Bronchial epithelial cell (primary cell): ENCODE measurements around the gene BRD2. TPM values are rescaled to one million over a fixed set of nuclear protein-coding genes. Genes with fewer than 3 reads are reported as not detected.
A peak's percentile ranks its signal among the peaks of the same experiment; 100 is the strongest.

Source experiments
- DNase-seq: peaks from one replicate; pipeline ENCODE4 v3.0.0-alpha.2; 2010; ENCODE audit warnings: low read depth
- FAIRE-seq: peaks from 2 replicates; lab custom pipeline; 2011; peaks lifted over from hg19 to GRCh38; lab: Jason Lieb, UNC
- H3K27me3 ChIP-seq: 2 replicates; pipeline ENCODE4 v1.5.1; 2011; ENCODE audit warnings: low read length; ENCODE audit not compliant: control insufficient read depth, insufficient read depth
- H3K36me3 ChIP-seq: 2 replicates; pipeline ENCODE4 v1.5.1; 2011; ENCODE audit warnings: low read length; ENCODE audit not compliant: control insufficient read depth, insufficient read depth
- H3K4me3 ChIP-seq: 2 replicates; pipeline ENCODE4 v1.5.1; 2011; ENCODE audit warnings: mild to moderate bottlenecking, low read depth, low read length, control low read depth
- total RNA-seq: library from RNA; depleted of rRNA; stranded (reverse); fragments of >200 nt; gene quantifications from 2 replicates; pipeline ENCODE4 v1.2.1, GENCODE V29; 2014
- TF ChIP-seq, protein P1 (sequence below): IDR thresholded peaks from 2 replicates; pipeline ENCODE4 v1.5.1; 2011; ENCODE audit warnings: mild to moderate bottlenecking, moderate library complexity, low read length, control low read depth, inconsistent platforms; ENCODE audit not compliant: insufficient read depth, severe bottlenecking

The BRD2 gene
- total RNA-seq, 1 donor from 2014 or later, result 57.1 TPM

DNA sequence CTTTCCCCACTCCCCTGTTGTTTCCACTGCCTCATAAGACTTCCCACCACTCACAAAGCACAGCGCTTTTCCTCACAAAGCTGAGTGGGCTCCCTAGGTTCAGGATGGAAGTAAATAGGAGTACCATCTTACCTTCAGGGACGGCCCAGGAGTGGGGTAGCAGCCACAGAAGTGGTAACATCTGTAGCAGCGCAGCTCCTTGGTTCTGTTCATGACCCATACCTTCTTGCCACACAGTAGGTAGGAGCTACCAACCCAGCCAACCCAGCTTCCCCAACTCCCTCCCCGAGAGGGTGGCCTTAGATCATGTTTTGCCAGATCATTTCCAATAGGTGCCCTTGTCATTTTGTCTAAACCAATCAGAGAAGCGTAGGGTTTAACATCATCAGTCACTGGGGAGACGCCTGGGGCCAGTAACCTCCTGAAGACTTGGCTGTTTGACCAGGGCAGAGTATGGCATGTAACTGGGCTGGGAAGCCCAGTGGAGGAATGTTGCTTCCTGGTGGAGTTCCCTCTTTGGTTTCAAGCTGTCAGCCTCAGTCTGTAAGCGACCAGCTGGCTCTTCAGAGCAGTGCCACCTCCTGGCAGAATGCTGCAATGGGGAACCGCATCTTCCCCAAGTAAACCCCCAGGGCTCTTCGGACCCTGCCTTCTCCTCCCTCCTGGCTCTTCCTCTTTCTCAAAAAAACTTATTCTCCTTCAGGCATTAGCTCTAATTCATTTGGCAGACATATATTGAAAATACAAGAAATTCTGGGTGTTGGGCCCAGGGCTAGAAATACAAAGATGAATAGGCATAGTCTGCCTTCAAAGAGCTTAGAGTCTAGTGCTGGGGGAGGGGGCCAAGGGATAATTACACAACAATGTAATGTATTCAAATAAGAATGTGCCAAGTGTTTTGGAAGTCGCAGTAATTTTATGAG, 15.3 kb upstream of the BRD2 start, which contains the start of gene HLA-DMA:
Gene HLA-DMA, minus strand, starts transcription at position 281 of the 923 bp plus-strand sequence. Its CDS starts 61 bp downstream, at position 220.
- DNase-seq, result peak; percentile 98
- Histone ChIP-seq H3K4me3 (no peak within 1 kb of the TSS), H3K27me3 (no peaks in the 10 kb centered on the region), H3K36me3 (no peaks in the 10 kb centered on the region)
- TF ChIP-seq, protein P1, sequence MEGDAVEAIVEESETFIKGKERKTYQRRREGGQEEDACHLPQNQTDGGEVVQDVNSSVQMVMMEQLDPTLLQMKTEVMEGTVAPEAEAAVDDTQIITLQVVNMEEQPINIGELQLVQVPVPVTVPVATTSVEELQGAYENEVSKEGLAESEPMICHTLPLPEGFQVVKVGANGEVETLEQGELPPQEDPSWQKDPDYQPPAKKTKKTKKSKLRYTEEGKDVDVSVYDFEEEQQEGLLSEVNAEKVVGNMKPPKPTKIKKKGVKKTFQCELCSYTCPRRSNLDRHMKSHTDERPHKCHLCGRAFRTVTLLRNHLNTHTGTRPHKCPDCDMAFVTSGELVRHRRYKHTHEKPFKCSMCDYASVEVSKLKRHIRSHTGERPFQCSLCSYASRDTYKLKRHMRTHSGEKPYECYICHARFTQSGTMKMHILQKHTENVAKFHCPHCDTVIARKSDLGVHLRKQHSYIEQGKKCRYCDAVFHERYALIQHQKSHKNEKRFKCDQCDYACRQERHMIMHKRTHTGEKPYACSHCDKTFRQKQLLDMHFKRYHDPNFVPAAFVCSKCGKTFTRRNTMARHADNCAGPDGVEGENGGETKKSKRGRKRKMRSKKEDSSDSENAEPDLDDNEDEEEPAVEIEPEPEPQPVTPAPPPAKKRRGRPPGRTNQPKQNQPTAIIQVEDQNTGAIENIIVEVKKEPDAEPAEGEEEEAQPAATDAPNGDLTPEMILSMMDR, result peak; percentile 95
- peak; percentile 66 for FAIRE-seq

- H3K27me3 ChIP-seq, result no peaks in the 10 kb centered on the region
Observed at GRCh38 chr6:32953775-32954174, 14.6 kb upstream of the BRD2 start.

DNA sequence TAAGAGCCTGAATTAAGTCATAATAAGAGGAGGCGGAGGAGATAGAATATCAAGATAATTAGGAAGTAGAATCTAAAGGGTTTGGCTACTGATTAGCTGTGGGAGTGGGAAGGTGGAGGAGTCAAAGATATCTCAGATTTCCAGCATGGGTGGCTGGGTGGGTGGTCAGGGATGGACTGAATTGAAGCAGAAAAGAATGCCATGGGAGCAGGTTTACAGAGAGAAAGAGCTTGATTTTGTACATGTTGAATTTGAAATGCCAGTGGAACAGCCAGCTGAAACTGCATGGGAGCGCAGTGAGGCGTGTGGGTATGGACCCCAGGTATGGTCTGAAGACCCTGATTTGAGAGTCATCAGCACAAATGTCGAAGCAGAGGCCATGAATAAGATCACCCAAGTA, 14.1 kb upstream of the BRD2 start:
- no peaks in the 10 kb centered on the region for H3K27me3 ChIP-seq
- FAIRE-seq (no peak), DNase-seq (no peak)
- TF ChIP-seq, protein P1, result no peak
- no peaks in the 10 kb centered on the region for H3K36me3 ChIP-seq
- no peak overlapping the region for H3K4me3 ChIP-seq

More at GRCh38 chr6:32953775-32954174, 14.6 kb upstream of the BRD2 start:
- TF ChIP-seq, protein P1, result no peak
- FAIRE-seq (no peak), DNase-seq (no peak)
- Histone ChIP-seq H3K36me3 (no peaks in the 10 kb centered on the region), H3K4me3 (no peak overlapping the region)

- no peak for FAIRE-seq
Observed at GRCh38 chr6:32954986-32955802, 13.2 kb upstream of the BRD2 start.

GRCh38 chr6:32956176-32956575, 12.2 kb upstream of the BRD2 start:
- H3K36me3 ChIP-seq, result no peaks in the 10 kb centered on the region
- H3K27me3 ChIP-seq, result no peaks in the 10 kb centered on the region
- H3K4me3 ChIP-seq, result no peak overlapping the region
- TF ChIP-seq, protein P1, result no peak
- FAIRE-seq (no peak), DNase-seq (no peak)

More at GRCh38 chr6:32954986-32955802, 13.2 kb upstream of the BRD2 start:
- TF ChIP-seq, protein P1, result peak; percentile 49
- no peak overlapping the region for H3K4me3 ChIP-seq
- H3K27me3 ChIP-seq, result no peaks in the 10 kb centered on the region
- peak; percentile 54 for DNase-seq
- no peaks in the 10 kb centered on the region for H3K36me3 ChIP-seq
